SJSA1 (cell line): ENCODE data around the gene MROH2B. TPM values are rescaled to one million over a fixed set of nuclear protein-coding genes. Genes with fewer than 3 reads are reported as not detected.
A peak's percentile ranks its signal among the peaks of the same experiment; 100 is the strongest.
"Not testable (repeated sequence)": the region's sequence is repeated elsewhere in the genome, so short reads cannot be mapped to it uniquely, and the experiment has no call there.

ENCODE experiments used
- DNase-seq, 2 experiments: peaks; one replicate each; pipeline ENCODE4 v3.0.0-alpha.2; 2015 to 2020; ENCODE audit warnings: low spot score in 2 of 2, low read depth in 1 of 2
- H3K27ac ChIP-seq: fragments of 250-450 bp; sonication (Bioruptor Pico); 2 replicates; pipeline ENCODE4 v1.5.1; 2020; ENCODE audit warnings: mild to moderate bottlenecking, moderate library complexity
- H3K27me3 ChIP-seq: fragments of 250-450 bp; sonication (Bioruptor Pico); replicated peaks from 2 replicates; pipeline ENCODE4 v1.5.1; 2020; ENCODE audit warnings: mild to moderate bottlenecking, moderate library complexity
- H3K36me3 ChIP-seq: fragments of 250-450 bp; sonication (Bioruptor Pico); 2 replicates; pipeline ENCODE4 v1.5.1; 2020; ENCODE audit warnings: mild to moderate bottlenecking
- H3K4me1 ChIP-seq: fragments of 250-450 bp; sonication (Bioruptor Pico); replicated peaks from 2 replicates; pipeline ENCODE4 v1.6.1; 2021; ENCODE audit warnings: mild to moderate bottlenecking
- H3K4me3 ChIP-seq: fragments of 250-450 bp; sonication (Bioruptor Pico); 2 replicates; pipeline ENCODE4 v1.5.1; 2020; ENCODE audit warnings: mild to moderate bottlenecking
- H3K9me3 ChIP-seq: fragments of 250-450 bp; sonication (Bioruptor Pico); replicated peaks from 2 replicates; pipeline ENCODE4 v1.5.1; 2020; ENCODE audit warnings: mild to moderate bottlenecking
- total RNA-seq: library from RNA; depleted of rRNA; stranded (reverse); fragments of >200 nt; shearing (Covaris generic); gene quantifications from 2 replicates; pipeline ENCODE4 v1.2.3, GENCODE V29; 2014

Gene MROH2B
- total RNA-seq, 1 experiment from 2014 or later: not detected

- no peak for DNase-seq
- Histone ChIP-seq H3K4me3 (no peak overlapping the region), H3K27me3 (no peaks in the 10 kb centered on the region), H3K4me1 (peaks cover 7% of the 10 kb centered on the region), H3K36me3 (no peaks in the 10 kb centered on the region), H3K27ac (no peak overlapping the region), H3K9me3 (no peaks in the 10 kb centered on the region)
Observed at GRCh38 chr5:41067714-41068568, 3.2 kb downstream of the MROH2B start.

DNA sequence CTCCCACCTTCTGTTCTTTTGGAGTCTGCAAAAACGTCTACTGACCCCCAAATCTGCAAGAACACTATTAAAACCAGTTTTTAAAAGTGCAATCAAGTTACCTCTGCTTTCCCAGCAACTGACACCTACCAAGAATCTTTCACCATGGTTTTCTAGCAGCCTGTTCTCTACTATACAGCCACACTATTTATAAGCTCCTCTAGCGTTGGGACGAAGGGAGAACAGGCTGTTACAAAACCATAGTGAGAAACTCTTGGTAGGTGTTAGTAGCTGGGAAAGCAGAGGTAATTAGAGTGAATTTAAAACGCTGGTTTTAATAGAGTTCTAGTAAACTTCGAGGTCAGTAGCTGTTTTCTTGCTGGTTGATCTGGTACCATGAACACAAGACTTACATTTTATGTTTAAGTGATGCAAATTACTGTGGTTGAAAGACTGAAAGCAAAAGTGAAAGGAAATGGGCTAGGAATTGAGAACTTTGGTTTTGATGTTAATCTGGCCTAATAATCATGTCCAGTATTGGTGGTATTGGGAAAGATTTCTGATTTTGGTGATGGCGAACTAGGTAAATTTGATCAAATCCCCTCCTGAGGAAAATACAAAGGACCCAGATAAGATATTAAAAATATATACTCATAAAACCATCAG is 5.3 kb downstream of the MROH2B start:
- H3K27me3 ChIP-seq: no peaks in the 10 kb centered on the region
- DNase-seq: no peak
- H3K27ac ChIP-seq: no peak overlapping the region
- H3K4me1 ChIP-seq: no peaks in the 10 kb centered on the region
- no peaks in the 10 kb centered on the region for H3K36me3 ChIP-seq
- H3K4me3 ChIP-seq: no peak overlapping the region
- no peaks in the 10 kb centered on the region for H3K9me3 ChIP-seq

DNA sequence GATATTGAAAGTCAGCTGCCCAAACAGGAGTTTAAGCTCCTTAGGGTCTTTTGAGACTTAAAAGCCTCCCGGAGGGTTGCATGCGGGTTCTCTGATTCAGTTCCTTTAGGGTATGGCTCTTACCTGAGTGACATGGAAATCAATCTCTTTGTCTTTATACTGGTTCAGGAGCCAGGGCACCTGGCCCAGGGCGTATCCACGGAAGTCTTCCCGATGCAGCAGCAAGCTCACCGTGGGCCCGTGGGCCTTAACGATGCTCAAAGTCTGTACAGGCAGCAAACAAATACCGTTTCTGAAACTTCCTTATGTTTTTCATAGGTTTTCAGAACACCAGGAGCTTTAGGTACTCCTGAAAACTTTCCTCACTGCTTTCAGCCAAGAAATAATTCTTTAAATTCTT is 13.2 kb downstream of the MROH2B start:
- Histone ChIP-seq H3K9me3 (no peaks in the 10 kb centered on the region), H3K4me3 (no peak overlapping the region), H3K27me3 (no peaks in the 10 kb centered on the region), H3K36me3 (no peaks in the 10 kb centered on the region), H3K27ac (no peak overlapping the region), H3K4me1 (no peaks in the 10 kb centered on the region)
- no peak for DNase-seq

DNA sequence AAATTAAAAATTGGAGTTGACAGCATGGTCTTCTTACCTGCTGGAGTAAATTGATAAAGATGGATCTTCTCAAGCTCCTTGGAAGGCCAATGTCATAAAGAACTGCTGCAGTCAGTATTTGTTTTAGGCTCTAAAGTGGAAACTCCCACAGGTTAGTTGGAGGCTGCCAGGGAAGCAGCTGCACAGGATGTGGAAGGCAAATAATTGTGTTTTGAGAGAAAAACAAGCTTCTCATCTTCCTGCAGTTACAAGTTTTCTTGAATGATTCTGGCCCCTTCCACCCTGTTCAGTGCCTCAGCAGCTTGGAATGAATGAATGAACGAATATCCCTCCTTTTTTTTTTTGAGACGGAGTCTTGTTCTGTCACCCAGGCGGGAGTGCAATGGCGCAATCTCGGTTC is 13.9 kb downstream of the MROH2B start:
- H3K36me3 ChIP-seq: no peaks in the 10 kb centered on the region
- H3K4me1 ChIP-seq: no peaks in the 10 kb centered on the region
- H3K27ac ChIP-seq: no peak overlapping the region
- no peak for DNase-seq
- no peaks in the 10 kb centered on the region for H3K9me3 ChIP-seq
- H3K27me3 ChIP-seq: no peaks in the 10 kb centered on the region
- no peak overlapping the region for H3K4me3 ChIP-seq

DNA sequence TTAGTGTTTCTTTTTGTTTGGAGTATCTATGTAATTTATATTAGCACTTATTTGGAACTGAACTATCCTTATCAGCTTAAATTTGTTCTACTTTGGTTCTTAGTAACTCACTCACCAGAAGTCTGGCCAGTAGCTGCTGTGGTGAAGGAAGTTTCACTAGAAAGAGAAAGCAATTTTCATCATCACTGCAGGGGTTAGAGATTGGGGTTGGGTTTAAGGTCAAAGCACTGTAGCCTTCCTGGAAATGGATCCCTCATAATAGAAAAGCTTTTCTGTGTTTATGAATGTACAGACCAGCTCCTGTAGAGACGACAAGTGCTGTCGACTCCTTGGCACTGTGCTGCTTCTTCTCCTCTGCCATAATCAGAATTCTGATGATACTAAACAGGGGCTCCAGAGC is 22.2 kb downstream of the MROH2B start:
- Histone ChIP-seq H3K27me3 (no peaks in the 10 kb centered on the region), H3K27ac (no peak overlapping the region), H3K36me3 (no peaks in the 10 kb centered on the region), H3K4me1 (no peaks in the 10 kb centered on the region), H3K4me3 (no peak overlapping the region), H3K9me3 (no peaks in the 10 kb centered on the region)
- no peak for DNase-seq

DNA sequence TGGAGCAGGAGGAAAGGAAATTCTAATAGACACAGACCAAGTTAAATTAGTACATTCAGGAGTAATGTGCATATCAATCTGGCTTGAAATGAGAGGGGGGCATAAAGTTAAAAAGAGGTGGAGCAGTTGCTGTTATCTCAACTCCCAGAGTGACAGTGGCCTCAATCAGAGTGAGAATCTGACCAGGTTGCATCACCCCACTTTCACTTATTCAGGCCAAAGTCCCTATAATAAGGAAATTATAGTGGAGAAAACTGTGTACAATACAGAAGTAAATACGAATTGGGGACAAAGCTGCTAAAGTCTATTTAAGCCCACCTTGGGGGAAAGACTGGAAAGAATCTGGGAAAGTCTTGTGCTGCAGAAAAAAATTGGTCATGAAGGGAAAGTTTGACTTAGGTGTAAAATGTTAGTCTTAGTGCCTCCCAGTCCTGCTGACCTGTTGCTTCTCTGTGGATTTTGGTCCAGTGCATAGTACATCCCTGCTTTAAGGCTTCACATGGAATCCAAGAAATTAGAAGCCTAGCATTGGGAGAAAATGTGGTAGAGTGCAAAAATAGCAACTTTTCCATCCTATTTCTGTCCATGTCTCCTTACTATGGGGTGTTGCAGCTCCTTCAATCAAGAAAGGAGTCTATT is 27.9 kb downstream of the MROH2B start:
- 0 out of 2 replicates have a peak, but pooled peaks cover under 1% of the 10 kb centered on the region for H3K9me3 ChIP-seq
- DNase-seq: no peak
- no peak overlapping the region for H3K27ac ChIP-seq
- no peaks in the 10 kb centered on the region for H3K4me1 ChIP-seq
- no peaks in the 10 kb centered on the region for H3K36me3 ChIP-seq
- 0 out of 2 replicates have a peak, but pooled peaks cover 3% of the 10 kb centered on the region for H3K27me3 ChIP-seq
- no peak overlapping the region for H3K4me3 ChIP-seq

DNA sequence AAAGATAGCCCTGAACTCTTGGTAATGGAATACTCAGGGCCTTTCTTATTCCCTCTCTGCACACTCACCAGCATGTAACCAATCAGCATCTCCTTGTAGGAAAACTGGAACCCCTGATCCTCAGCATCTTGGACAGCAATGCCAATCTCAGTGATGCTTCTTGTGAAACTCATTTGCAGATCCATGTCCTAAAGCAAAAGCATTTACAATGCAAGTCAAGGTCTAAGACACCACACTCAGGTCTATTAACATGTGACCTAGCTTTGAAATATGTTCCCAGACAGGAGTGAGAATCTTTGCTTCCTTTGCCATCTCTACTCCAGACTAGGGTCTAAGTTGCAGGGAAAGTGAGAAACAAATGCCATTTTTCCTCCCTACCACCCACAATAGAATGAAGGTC is 38.2 kb downstream of the MROH2B start:
- no peaks in the 10 kb centered on the region for H3K4me1 ChIP-seq
- H3K36me3 ChIP-seq: no peaks in the 10 kb centered on the region
- DNase-seq: no peak
- no peak overlapping the region for H3K4me3 ChIP-seq
- no peak overlapping the region for H3K27ac ChIP-seq
- H3K9me3 ChIP-seq: no peaks in the 10 kb centered on the region
- 0 out of 2 replicates have a peak, but pooled peaks cover 2% of the 10 kb centered on the region for H3K27me3 ChIP-seq

GRCh38 chr5:41022600-41022999 is 48.5 kb downstream of the MROH2B start:
- not testable (repeated sequence) for H3K36me3 ChIP-seq, DNase-seq, H3K4me3 ChIP-seq, H3K4me1 ChIP-seq, H3K27ac ChIP-seq, H3K27me3 ChIP-seq, H3K9me3 ChIP-seq

DNA sequence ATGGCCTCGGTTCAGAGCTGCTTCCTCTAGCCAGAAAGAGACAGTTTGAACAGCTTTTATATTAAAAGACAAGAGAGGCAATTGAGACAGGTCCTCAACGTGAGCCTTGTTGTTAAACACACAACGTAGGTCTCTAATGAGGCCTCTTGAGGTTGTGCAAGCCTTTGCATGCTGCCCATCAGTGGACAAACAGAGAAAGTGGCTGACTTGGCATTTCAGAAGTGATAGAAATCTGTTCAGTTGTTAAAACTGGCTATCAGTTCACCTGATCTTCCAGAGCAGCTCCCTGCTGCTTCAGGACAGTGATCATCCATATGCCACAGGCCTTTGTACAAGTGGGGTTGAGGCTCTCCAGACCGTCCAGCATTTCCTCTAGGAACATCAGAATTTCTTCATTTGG is 58.8 kb downstream of the MROH2B start:
- Histone ChIP-seq H3K4me3 (no peak overlapping the region), H3K9me3 (no peaks in the 10 kb centered on the region), H3K27ac (no peak overlapping the region), H3K36me3 (no peaks in the 10 kb centered on the region), H3K27me3 (no peaks in the 10 kb centered on the region), H3K4me1 (peaks cover 16% of the 10 kb centered on the region)
- DNase-seq: no peak

- H3K4me1 ChIP-seq: peaks cover 16% of the 10 kb centered on the region
- H3K27me3 ChIP-seq: no peaks in the 10 kb centered on the region
- H3K27ac ChIP-seq: no peak overlapping the region
- H3K9me3 ChIP-seq: no peaks in the 10 kb centered on the region
- DNase-seq: no peak
- H3K4me3 ChIP-seq: no peak overlapping the region
- H3K36me3 ChIP-seq: no peaks in the 10 kb centered on the region
Observed at GRCh38 chr5:41010572-41010971, 60.6 kb downstream of the MROH2B start.

DNA sequence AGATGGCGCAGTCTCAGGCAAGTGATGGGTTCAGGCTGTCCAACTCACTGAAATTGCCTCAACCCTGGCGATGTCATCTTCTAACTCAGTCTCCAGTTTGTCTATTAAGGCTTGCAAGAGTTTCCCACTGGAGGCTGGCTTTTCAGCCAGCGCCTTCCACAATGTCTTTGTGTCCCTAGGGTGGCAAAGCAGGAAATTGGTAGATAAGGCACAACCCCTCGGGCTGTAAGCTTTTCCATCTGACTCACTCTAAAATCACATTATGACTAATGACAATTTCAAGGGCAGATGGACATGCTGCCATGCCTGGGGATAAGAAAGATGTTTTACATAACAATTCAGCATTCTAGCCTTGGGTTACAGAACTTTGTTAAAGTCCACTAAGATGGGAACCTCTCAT is 61.9 kb downstream of the MROH2B start:
- H3K4me3 ChIP-seq: no peak overlapping the region
- H3K36me3 ChIP-seq: no peaks in the 10 kb centered on the region
- no peaks in the 10 kb centered on the region for H3K9me3 ChIP-seq
- no peaks in the 10 kb centered on the region for H3K27me3 ChIP-seq
- peaks cover 16% of the 10 kb centered on the region for H3K4me1 ChIP-seq
- H3K27ac ChIP-seq: peak overlapping the region; percentile 14; the same call in 1 of the 2 replicates
- peak; percentile 62 to 64 for DNase-seq

GRCh38 chr5:41004931-41005330 is 66.2 kb downstream of the MROH2B start:
- Histone ChIP-seq H3K36me3 (no peaks in the 10 kb centered on the region), H3K4me1 (peaks cover 15% of the 10 kb centered on the region), H3K27me3 (no peaks in the 10 kb centered on the region), H3K4me3 (no peak overlapping the region), H3K27ac (no peak overlapping the region), H3K9me3 (no peaks in the 10 kb centered on the region)
- DNase-seq: no peak

- no peaks in the 10 kb centered on the region for H3K9me3 ChIP-seq
- H3K27me3 ChIP-seq: no peaks in the 10 kb centered on the region
- peaks cover 4% of the 10 kb centered on the region for H3K4me1 ChIP-seq
- no peak overlapping the region for H3K27ac ChIP-seq
- no peak overlapping the region for H3K4me3 ChIP-seq
- no peaks in the 10 kb centered on the region for H3K36me3 ChIP-seq
- no peak for DNase-seq
Observed at GRCh38 chr5:41003670-41004376, 67.3 kb downstream of the MROH2B start.
